Smooth muscle cell of the brain vasculature (primary cell): ENCODE results near the gene CDH10.

Source experiments
- DNase-seq: peaks from one replicate; pipeline ENCODE4 v3.0.0-alpha.2; 2012; ENCODE audit warnings: low read depth, low spot score

CDH10 gene

DNA sequence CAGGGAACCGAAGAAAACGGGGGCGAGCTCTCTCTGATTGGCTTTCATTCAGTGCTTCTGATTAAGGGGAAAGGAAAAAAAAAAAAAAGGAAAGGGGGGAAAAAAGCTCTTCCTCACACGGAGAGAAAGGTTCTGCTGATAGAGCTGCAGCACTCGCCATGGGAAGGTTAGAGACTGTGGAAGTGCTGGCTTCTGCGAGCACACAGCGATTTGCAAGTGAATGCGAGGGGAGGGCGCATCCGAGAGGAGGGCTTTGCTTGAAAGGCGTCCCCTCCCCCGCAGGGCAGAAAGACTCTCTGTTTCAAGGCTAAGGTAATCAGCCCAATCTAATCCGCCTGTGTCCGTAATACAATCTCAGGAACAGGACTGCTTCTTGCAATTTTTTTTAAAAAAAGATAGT is at the start of gene CDH10:
Gene CDH10 (minus strand): TSS at position 218 of the 400 bp plus-strand sequence. CDS start 51,488 bp downstream, outside the sequence.
- DNase-seq, result no peak

DNA sequence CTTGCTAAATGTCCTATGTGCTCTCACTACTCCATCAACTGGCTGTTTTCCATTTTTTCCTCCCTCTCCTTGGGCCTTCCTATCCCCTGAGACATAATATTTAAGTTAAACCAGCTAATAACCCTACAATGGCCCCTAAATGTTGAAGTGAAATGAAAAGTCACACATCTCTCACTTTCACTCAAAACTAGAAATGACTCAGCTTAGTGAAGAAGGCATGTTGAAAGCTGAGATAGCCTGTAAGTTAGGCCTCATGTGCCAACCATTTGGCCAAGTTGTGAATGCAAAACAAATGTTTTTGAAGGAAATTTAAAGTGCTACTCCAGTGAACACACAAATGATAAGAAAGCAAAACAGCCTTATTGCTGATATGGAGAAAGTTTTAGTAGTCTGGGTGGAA is 48.8 kb upstream of the CDH10 start:
- no peak for DNase-seq

DNA sequence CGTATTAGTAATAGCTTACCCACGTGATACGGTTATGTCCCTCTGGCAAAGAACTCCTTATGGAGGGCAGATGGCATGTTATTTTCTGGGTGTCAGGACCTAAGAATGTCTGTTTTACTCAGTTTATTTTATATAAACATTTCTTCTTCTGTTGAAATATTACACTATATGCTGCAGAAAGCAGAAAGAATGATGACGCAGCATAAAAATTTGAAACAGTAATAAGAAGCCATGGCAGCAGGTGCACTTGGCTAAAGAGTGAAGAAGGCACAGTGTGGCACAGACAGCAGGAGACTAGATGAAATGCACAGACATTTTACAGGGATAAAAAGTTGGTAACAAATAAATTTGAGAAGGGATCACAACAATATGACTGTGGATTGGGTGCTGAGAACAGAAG is 46.3 kb upstream of the CDH10 start:
- no peak for DNase-seq

DNA sequence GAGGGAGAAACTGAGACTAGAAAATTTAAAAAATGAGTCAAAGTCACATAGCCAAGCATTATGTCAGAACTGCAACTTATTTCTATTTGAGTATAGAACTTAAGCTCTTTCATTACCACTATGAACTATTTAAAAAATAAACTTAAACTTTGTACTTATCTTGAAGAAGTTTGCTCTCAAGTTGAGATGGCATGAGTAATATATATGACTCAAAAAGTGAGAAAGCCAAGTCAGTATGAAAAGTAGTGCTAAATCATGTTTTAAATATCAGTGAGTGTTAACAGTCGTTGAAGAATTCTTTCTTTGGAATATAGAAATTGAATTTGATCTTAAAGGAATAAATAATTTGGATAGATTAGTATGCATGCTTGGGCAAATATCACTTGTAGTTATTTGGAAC is 36.3 kb upstream of the CDH10 start:
- no peak for DNase-seq

DNA sequence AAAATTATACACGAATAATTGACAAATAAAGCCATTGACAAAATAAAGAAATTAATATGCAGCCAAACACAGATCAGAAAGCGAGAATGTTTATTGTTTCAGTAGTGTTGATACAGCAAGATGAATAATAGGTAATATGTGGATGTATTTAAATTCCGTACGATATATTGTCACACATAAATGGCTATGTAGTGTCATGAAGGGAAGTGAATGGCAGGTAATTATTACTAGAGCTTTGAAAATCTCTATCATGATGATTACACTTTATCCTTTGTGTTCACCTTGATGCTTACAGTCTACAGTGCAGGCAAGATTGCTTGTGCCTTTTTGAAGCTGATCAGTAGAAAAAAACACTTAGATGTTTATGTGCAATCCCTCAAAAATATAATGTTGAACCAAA is 23.3 kb upstream of the CDH10 start:
- no peak for DNase-seq

DNA sequence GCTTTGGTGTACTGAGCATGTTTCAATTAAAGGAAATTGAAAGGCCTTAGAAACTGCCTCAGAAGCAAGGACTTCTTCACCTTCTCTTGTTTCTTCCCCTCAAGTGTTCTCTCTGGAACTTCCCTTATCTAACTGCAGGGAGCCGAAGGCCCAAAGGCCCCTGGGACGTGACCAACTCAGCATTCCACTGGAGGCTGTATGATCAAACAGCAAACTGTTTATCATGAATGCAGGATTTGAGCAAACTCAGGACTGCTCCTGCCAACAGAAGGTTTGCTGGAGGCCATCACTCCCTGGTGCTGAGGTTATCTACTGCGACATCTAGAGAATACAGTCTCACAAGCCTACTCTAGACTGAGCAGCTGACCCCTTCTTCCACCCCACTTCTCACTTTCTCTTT is 4.8 kb upstream of the CDH10 start:
- DNase-seq, result no peak

DNA sequence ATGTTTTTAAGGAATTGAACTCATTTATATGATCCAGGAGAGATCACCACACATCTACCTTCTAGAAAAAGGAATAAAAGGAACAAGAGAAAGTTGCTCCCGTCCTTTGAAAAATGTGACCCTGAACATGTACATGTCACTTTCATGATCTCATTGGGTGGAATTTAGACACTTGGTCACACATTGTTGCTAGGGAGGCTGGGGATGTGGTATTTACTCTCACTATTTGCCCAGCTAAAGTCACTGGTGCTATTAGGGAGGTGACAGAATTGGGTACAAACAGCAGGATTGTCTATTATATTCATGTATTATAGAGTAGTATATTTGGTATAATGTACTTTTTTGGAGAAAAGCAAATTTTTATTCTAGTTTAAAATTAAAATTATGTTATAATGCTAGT is 2.1 kb upstream of the CDH10 start:
- no peak for DNase-seq

DNA sequence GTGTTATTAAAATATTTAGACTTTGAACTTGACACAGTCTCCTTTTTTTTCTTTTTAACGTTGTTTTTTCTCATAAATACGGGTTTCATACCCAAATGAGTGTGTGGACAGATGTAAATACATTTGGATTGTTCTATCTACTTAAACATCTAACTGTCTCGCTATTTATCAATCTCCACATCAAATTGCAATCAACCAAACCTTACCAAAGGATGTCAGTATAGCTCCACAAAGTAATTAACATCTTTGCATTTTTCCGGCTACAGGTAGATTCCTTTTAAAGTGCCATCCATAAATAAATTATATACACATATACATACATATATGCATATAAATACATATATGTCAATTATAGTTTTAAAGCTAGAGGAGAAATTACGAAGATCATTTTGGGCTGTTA is 705 bp upstream of the CDH10 start:
- DNase-seq, result no peak

DNA sequence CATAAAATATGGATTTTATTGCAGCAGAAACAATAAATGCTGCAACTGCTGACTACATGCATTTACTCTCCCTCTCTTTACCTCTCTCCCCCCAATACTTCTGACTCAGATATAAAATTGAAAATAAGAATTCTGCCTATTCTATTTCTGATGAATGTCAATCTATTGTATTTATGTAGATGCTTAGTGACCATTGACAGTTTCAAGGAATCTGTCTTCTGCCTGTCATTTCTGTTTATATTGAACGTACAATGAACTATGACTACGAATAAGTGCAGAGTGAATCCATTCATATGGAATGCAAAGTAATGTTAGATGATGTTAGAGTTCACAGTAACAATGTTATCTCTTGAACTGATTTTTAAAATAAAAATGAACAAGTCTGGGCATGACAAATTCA is 898 bp downstream of the CDH10 start:
- DNase-seq, result no peak

DNA sequence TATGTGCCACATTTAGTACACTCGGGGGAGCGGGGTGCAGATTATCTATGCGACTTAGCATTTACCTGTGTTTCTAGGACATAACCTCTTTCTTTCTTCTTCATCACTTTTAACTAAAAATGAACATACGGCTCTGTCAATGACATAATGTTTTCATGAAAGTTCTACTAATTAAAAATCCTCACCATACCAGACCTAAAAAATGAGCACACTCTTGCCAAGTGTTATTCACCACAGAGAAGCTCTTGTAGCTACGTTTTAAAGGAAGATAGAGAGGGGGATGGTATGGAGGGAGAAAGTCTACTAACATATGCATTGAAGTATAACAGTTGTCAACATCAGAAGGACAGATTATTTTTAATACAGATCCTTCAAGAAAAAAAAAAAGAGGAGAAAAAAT is 1.6 kb downstream of the CDH10 start:
- DNase-seq, result no peak

DNA sequence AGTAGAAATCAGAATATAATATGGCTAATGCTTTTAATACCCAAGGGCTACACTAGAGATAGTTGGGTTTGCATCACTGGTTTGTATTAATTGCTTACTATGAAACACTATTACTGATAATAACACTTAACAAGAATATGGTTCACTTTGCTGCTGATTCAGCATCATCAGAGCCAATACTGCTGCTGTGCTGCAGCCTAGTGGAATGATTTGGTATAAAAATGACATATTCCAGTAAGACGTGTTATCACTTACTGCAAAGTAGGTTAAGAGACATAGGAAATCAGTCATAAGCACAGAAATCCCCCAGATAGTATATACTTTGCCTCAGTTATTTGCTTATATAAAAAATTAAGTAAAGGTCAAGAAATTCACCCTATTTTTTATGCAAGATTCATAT is 2.8 kb downstream of the CDH10 start:
- no peak for DNase-seq

DNA sequence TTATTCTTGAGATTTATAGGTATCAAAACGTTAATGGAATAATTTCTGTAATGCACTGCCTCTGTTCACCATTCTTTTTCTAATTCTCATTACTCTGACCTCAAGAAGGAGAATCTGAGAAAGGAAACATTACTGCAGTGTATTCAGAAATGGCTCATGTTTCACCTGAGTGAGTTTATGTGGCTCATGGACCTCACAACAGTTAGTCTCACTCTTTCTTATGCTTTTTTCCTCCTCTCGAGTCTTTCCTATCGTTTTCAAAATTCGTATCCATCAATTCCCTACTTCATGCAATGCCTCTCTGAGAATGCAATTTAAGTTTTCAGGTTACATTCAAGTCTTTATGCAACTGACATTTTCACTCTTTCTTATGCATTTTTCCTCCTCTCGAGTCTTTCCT is 9.6 kb downstream of the CDH10 start:
- no peak for DNase-seq

DNA sequence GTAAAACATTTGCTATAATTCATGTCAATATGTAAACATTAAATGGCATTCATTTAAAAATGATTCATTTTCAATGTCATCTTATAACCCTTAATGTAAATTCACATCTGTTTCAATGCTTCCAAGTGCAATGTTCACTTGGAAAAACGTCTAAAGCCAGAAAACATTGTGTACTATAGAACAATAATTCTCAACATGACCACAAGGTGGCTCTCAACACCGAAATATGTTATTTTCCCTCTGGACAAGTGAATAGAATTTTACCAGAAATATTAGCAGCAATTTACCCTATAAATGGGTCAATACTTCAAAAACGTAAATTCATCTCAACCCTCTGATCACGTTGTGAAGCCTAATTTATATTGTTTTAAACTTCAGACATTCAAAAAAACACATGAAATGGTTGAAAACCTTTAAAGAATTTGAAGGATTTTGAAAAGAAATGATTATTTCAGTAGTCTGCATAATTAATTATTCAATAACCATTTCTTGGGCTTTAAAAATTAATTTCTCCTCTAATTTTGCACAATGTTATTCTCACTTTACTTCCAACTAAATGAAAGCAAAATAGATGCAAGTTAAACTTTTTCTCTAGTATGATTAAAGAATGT is 11.0 kb downstream of the CDH10 start:
- no peak for DNase-seq

DNA sequence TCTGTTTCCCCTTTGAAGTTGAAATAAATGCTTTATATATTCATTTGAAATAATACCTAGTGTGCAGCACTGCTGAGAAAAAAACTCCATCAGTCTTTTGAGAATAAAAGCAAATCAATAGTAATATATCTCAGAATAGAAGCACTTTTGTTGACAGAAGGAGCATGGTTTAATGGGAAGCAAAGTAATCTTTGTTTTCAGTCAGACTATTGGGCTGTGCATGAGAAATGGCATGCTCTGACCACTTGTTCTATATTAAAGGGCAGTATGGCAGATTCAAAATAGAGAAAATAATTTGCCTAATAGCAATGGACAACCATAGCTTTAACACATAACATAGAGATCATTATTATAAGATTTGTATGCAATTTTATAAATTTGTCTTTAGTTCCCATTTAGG is 12.4 kb downstream of the CDH10 start:
- no peak for DNase-seq

DNA sequence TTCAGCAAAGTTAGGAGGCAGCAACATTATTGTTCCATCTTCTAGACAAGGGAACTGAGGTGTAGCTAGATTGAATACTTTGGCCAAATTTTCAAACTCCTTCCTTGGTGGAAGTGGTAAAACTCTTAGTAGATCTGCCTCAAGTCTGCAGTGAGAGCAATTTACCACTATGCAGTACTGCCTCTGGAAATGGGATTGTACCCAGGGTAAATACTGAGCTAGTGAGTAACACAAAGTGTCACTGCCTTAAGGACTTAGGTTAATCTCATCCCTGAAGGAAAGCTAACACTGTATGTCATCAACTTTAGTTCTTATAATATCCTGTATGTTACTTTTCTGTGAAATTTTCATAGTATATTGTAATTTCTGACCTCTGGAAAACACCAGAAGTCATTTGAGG is 13.9 kb downstream of the CDH10 start:
- DNase-seq, result no peak

DNA sequence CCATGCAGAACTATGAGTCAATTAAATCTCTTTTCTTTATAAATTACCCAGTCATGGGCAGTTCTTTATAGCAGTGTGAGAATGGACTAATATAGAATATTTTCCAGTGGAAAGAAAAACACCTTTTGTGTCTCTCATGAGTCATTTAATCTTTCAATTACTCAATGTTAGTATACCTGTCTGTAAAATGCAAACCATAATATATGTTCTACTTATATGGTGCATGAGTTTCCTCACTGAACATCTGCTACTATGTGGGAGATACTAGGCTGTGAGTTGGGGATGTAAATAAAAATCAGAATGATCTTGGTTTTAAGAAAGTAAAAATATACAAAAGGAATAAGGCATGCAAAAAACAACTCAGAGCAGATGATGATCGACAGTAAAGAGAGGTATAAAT is 15.0 kb downstream of the CDH10 start:
- no peak for DNase-seq

DNA sequence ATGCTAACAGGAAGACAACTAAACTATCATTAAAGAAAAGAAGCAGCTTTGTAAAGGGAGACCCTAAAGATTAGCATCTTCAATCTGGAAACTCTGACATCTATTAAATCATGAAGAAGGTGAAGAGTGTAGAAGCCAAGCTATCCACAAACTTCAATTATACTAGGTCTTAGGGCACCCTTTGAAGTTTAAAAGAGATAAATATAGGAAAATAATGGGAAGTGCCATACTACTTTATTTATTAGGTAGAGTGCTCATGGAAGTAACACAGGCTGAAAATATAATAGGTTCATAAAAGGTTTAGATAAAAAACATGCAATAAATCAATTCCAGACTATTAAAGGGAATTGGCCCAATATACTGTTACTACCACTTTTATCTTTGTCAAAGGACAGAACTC is 19.9 kb downstream of the CDH10 start:
- no peak for DNase-seq

DNA sequence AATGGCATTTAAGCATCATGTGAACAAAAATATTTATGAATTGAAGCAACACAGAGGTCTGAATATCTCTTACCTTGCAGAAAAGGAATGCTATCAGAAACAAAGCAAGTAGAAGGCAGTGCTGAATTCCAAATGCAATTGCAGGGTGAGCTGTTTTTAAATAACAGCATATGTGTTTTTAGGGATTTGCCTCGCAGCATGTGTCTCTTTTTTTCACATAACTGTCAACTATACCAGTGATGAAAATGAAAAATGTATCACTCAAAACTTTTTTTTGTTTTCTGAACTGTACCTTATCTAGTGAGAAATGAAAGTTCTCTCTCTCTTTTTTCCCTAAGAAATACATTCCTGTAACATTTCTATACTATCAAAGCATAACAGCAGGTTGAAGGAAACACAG is 21.2 kb downstream of the CDH10 start:
- DNase-seq, result no peak

DNA sequence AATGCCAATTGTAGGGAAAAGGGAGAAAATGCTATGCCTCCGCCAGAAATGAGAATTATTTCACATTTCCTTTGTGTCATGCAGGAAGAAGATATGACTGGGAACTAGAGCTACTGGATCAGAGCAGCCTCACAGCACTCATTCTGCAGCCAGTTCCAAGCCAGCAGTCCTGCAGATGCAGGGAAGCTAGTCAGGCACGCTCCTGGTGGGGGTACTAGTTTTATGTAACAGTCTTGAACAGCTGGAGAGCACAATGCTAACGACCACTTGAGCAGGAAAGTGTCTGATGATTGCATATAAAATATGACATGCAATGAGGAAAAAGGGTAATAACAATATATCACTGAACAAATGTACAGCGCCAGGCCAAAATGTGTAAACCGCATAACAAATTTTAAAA is 21.7 kb downstream of the CDH10 start:
- no peak for DNase-seq

DNA sequence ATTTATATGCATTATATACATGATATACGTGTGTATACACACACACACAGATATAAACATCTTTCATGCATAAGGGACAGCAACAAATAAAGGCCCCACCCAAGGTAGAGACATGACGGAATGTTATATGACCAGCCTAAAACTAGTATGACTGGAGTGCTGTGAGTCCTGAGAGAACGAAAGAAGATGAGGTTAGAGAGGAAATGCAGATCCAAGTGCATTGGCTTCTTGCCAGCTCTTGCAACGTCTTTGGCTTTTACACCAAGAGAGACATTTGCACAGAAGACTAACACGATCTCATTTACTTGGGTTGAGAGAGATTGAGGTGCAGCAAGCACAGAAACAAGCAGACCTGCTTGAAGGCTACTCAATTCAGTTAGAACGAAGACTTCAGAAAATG is 23.0 kb downstream of the CDH10 start:
- no peak for DNase-seq

DNA sequence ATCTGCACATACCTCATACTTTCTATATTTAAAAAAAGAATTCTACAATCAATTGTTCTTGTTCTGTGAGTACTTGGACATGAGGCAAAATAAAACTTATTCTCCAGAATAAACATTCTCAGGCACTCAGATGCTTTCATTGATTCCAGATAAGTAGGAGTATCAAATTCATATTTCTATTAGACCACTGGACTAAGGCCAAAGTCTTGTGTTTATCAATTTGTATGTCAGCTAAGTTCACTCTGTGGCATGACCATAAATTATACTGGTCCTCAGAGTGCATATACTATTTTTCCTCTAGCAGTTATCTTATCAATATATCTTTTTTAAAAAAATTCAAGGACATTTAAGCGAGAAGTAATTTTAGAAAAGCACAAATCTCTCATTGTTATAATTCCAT is 28.2 kb downstream of the CDH10 start:
- no peak for DNase-seq

DNA sequence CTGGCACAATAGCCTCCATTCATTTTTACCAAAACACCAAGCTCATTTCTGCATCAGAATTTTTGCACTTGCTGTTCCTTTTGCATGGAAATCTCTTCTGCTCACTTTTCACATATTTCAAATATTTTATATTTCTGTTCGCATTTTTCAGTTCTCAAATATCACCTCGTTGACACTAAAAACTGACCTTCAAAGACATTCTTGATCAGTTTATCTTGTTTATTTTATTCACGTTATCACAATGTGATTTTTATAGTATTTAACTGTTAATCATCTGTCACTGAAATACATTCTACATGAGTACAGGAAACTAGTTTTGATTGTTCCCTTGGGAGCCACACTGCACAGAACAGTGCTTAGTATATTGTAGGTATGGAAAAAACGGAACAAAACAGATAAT is 29.6 kb downstream of the CDH10 start:
- no peak for DNase-seq

DNA sequence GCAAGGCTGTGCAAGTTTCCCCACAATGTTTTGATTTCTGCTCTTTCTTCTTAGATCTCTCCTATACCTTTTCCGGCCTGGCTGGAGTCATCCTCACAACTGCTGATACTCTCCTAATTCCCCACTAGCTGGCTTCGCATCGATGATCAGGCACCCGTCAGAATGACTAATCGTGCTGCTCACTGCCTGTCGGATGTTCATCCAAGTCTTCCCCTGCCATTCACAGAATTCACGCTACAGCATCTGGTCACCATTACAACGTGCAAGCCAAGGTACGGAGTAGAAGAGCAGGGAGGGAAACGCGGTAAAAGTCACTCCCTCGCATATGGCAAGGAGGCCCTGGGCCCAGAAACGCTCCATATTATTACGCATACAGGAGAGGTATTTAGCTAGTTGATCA is 35.1 kb downstream of the CDH10 start:
- no peak for DNase-seq

DNA sequence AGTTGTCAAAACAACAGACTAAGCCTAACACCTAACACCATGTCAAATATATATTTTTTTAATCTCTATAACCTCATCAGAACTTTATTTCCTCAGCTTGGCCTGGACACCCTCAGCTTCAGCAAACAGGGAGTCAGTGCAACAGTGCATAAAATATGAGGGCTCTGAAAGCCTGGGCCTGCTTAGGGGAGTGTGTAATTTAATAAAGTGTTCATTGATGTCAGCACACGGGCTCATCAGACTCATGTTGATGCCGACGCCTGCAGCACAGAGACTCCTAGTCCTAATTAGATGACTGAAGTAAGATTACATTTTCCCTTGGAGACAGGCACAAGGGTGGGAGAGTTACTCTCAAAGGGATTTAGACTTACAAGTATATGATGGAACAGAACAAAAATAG is 37.8 kb downstream of the CDH10 start:
- DNase-seq, result no peak

DNA sequence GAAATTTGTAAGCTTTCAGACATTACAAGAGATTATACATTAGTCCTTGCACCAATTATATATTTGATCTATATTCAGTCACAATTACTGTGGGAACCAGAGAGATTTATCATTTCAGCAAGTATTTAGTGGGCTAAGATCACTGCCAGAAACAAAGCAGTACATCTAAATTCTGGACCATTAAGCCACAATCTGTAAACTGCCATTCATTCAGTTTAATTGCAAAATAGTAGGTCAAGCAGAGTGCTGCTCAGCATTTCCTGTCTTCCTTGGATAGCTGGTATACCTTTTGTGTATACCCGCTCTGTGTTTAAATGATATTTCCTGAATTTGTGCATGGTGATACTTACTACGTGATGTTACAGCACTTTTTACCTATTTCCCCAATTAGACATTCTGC is 42.6 kb downstream of the CDH10 start:
- DNase-seq, result no peak
